ENCODE data around the gene MAPT. TPM values are rescaled to one million over a fixed set of nuclear protein-coding genes. Genes with fewer than 3 reads are reported as not detected.

The MAPT gene
- total RNA-seq, 1 experiment from 2014 or later, result 37.5 TPM

DNA sequence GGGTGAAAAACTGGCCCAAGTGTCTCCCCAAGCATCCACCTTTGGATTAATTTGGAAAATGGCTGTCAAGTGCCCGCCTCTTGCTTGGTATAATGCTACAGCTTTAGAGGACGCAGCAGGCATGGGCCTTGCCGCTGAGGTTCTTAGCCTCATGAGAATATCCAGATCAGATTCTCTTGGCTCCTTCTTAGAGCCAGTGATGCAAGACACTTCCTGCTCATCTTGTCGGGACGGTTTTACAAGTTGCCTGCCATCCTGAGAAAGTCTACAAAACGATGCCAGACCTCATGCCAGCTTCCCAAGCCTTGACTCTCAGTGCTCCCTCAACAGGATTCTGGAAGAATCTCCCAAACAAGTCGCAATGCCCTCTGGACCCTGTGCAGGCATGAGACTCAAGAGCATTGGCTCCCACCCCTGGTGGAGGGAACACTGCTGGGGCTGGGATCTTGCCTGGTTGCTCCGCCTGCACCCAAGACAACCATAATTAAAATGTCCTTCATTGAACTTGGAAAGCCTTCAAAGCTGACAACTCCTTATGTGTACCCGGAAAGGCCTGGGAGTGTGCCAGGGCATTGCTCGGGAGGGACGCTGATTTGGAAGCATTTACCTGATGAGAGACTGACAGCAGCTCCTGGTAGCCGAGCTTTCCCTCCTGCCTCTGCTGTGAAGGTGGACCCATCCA lies 78.9 kb downstream of the MAPT start:
- Histone ChIP-seq H3K4me1 (ENCODE audit: control insufficient read depth in 1 of 2, insufficient read depth in 2 of 2, low read length in 2 of 2) (no peaks in the 10 kb centered on the region), H3K9ac (ENCODE audit: low read length) (no peak overlapping the region), H3K4me2 (ENCODE audit: low read length) (no peak overlapping the region), H3K79me2 (ENCODE audit: insufficient read depth, low read length) (no peaks in the 10 kb centered on the region), H3K9me3 (ENCODE audit: control insufficient read depth in 1 of 2, insufficient read depth in 1 of 2, low read depth in 1 of 2, low read length in 2 of 2) (no peaks in the 10 kb centered on the region), H3K36me3 (ENCODE audit: control insufficient read depth in 1 of 2, insufficient read depth in 2 of 2, low read length in 2 of 2) (no peaks in the 10 kb centered on the region), H3K9me2 (ENCODE audit: insufficient read depth) (no peaks in the 10 kb centered on the region), H3K27me3 (ENCODE audit: insufficient read depth, low read length) (no peaks in the 10 kb centered on the region), H2AFZ (ENCODE audit: low read depth, low read length, poor library complexity, severe bottlenecking) (no peak overlapping the region), H3K4me3 (replicated peaks in 1 of 2; ENCODE audit: low read depth in 1 of 2, low read length in 2 of 2) (no peak overlapping the region), H3K27ac (ENCODE audit: low read depth, low read length) (no peak overlapping the region), H4K20me1 (ENCODE audit: insufficient read depth) (no peaks in the 10 kb centered on the region)
- no TSS peak for BruUV-seq (replicated peaks)
- TF ChIP-seq, protein P1, sequence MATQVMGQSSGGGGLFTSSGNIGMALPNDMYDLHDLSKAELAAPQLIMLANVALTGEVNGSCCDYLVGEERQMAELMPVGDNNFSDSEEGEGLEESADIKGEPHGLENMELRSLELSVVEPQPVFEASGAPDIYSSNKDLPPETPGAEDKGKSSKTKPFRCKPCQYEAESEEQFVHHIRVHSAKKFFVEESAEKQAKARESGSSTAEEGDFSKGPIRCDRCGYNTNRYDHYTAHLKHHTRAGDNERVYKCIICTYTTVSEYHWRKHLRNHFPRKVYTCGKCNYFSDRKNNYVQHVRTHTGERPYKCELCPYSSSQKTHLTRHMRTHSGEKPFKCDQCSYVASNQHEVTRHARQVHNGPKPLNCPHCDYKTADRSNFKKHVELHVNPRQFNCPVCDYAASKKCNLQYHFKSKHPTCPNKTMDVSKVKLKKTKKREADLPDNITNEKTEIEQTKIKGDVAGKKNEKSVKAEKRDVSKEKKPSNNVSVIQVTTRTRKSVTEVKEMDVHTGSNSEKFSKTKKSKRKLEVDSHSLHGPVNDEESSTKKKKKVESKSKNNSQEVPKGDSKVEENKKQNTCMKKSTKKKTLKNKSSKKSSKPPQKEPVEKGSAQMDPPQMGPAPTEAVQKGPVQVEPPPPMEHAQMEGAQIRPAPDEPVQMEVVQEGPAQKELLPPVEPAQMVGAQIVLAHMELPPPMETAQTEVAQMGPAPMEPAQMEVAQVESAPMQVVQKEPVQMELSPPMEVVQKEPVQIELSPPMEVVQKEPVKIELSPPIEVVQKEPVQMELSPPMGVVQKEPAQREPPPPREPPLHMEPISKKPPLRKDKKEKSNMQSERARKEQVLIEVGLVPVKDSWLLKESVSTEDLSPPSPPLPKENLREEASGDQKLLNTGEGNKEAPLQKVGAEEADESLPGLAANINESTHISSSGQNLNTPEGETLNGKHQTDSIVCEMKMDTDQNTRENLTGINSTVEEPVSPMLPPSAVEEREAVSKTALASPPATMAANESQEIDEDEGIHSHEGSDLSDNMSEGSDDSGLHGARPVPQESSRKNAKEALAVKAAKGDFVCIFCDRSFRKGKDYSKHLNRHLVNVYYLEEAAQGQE (IDR thresholded peaks at IDR 0.05; ENCODE audit: low read depth), result no peak
- TF ChIP-seq, protein P2, sequence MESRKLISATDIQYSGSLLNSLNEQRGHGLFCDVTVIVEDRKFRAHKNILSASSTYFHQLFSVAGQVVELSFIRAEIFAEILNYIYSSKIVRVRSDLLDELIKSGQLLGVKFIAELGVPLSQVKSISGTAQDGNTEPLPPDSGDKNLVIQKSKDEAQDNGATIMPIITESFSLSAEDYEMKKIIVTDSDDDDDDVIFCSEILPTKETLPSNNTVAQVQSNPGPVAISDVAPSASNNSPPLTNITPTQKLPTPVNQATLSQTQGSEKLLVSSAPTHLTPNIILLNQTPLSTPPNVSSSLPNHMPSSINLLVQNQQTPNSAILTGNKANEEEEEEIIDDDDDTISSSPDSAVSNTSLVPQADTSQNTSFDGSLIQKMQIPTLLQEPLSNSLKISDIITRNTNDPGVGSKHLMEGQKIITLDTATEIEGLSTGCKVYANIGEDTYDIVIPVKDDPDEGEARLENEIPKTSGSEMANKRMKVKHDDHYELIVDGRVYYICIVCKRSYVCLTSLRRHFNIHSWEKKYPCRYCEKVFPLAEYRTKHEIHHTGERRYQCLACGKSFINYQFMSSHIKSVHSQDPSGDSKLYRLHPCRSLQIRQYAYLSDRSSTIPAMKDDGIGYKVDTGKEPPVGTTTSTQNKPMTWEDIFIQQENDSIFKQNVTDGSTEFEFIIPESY (IDR thresholded peaks at IDR 0.05; ENCODE audit: extremely low read depth, insufficient replicate concordance, low read length), result no peak
- TF ChIP-seq SP1 (IDR thresholded peaks at IDR 0.05; ENCODE audit: low read depth) (no peak), JUND (IDR thresholded peaks at IDR 0.05) (no peak), TCF7L2 (IDR thresholded peaks at IDR 0.05; ENCODE audit: borderline replicate concordance, extremely low read depth, insufficient read depth, insufficient read length) (no peak), CBX3 (IDR thresholded peaks at IDR 0.05; ENCODE audit: low read depth) (no peak), ZFX (IDR thresholded peaks at IDR 0.05) (no peak)
- intact Hi-C loops (cut with micrococcal nuclease), result no loop called here
- CTCF ChIA-PET, result no interaction called here
- POLR2A ChIA-PET, result no interaction called here
- no peak for DNase-seq (ENCODE audit: low read depth, low spot score)
- ATAC-seq, result no peak
- RAD21 ChIA-PET (ENCODE audit: low non-redundant PET in 1 of 2, low total read pairs in 2 of 2, uncharacterized antibody in 2 of 2, unreplicated experiment in 2 of 2), result no interaction called here

Measured in HCT116 (cell line).